Measurements from ENCODE around the gene CA10. TPM values are rescaled to one million over a fixed set of nuclear protein-coding genes. Genes with fewer than 3 reads are reported as not detected.

Gene CA10
- total RNA-seq, 1 experiment from 2014 or later = not detected

GRCh38 chr17:51707216-51707615 is 451.3 kb downstream of the CA10 start:
- H3K36me3 ChIP-seq = no peaks in the 10 kb centered on the region
- no peak overlapping the region for H3K27ac ChIP-seq
- H3K27me3 ChIP-seq (replicated peaks) = 0 out of 2 replicates have a peak, but pooled peaks cover 3% of the 10 kb centered on the region
- no peak overlapping the region for H3K4me3 ChIP-seq
- DNase-seq (ENCODE audit: low read depth in 1 of 2, low spot score in 2 of 2) = no peak
- no peaks in the 10 kb centered on the region for H3K9me3 ChIP-seq (replicated peaks)
- H3K4me1 ChIP-seq (replicated peaks) = no peaks in the 10 kb centered on the region

GRCh38 chr17:51706093-51706492 is 452.4 kb downstream of the CA10 start:
- 0 out of 2 replicates have a peak, but pooled peaks cover 3% of the 10 kb centered on the region for H3K27me3 ChIP-seq (replicated peaks)
- H3K27ac ChIP-seq = no peak overlapping the region
- no peaks in the 10 kb centered on the region for H3K9me3 ChIP-seq (replicated peaks)
- no peak overlapping the region for H3K4me3 ChIP-seq
- no peak for DNase-seq (ENCODE audit: low read depth in 1 of 2, low spot score in 2 of 2)
- no peaks in the 10 kb centered on the region for H3K4me1 ChIP-seq (replicated peaks)
- no peaks in the 10 kb centered on the region for H3K36me3 ChIP-seq

GRCh38 chr17:51703361-51704341 is 454.9 kb downstream of the CA10 start:
- H3K9me3 ChIP-seq (replicated peaks) = no peaks in the 10 kb centered on the region
- no peak overlapping the region for H3K27ac ChIP-seq
- DNase-seq (ENCODE audit: low read depth in 1 of 2, low spot score in 2 of 2) = no peak
- no peaks in the 10 kb centered on the region for H3K36me3 ChIP-seq
- H3K27me3 ChIP-seq (replicated peaks) = no peaks in the 10 kb centered on the region
- no peak overlapping the region for H3K4me3 ChIP-seq
- no peaks in the 10 kb centered on the region for H3K4me1 ChIP-seq (replicated peaks)

- H3K9me3 ChIP-seq (replicated peaks) = no peaks in the 10 kb centered on the region
- H3K36me3 ChIP-seq = no peaks in the 10 kb centered on the region
- H3K4me1 ChIP-seq (replicated peaks) = no peaks in the 10 kb centered on the region
- H3K4me3 ChIP-seq = no peak overlapping the region
- no peaks in the 10 kb centered on the region for H3K27me3 ChIP-seq (replicated peaks)
- DNase-seq (ENCODE audit: low read depth in 1 of 2, low spot score in 2 of 2) = no peak
- H3K27ac ChIP-seq = no peak overlapping the region
Observed at GRCh38 chr17:51702963-51703360, 455.6 kb downstream of the CA10 start.

GRCh38 chr17:51701501-51701900 is 457.0 kb downstream of the CA10 start:
- Histone ChIP-seq H3K9me3 (replicated peaks) (no peaks in the 10 kb centered on the region), H3K27ac (no peak overlapping the region), H3K4me1 (replicated peaks) (no peaks in the 10 kb centered on the region), H3K27me3 (replicated peaks) (no peaks in the 10 kb centered on the region), H3K36me3 (no peaks in the 10 kb centered on the region), H3K4me3 (no peak overlapping the region)
- DNase-seq (ENCODE audit: low read depth in 1 of 2, low spot score in 2 of 2) = no peak

- H3K4me1 ChIP-seq (replicated peaks) = no peaks in the 10 kb centered on the region
- H3K4me3 ChIP-seq = no peak overlapping the region
- no peak overlapping the region for H3K27ac ChIP-seq
- no peaks in the 10 kb centered on the region for H3K36me3 ChIP-seq
- H3K9me3 ChIP-seq (replicated peaks) = no peaks in the 10 kb centered on the region
- no peaks in the 10 kb centered on the region for H3K27me3 ChIP-seq (replicated peaks)
- no peak for DNase-seq (ENCODE audit: low read depth in 1 of 2, low spot score in 2 of 2)
Observed at GRCh38 chr17:51700011-51700760, 458.3 kb downstream of the CA10 start.

- H3K27ac ChIP-seq = no peak overlapping the region
- no peaks in the 10 kb centered on the region for H3K36me3 ChIP-seq
- no peaks in the 10 kb centered on the region for H3K4me1 ChIP-seq (replicated peaks)
- H3K4me3 ChIP-seq = no peak overlapping the region
- no peaks in the 10 kb centered on the region for H3K27me3 ChIP-seq (replicated peaks)
- DNase-seq (ENCODE audit: low read depth in 1 of 2, low spot score in 2 of 2) = no peak
- no peaks in the 10 kb centered on the region for H3K9me3 ChIP-seq (replicated peaks)
Observed at GRCh38 chr17:51699303-51699702, 459.2 kb downstream of the CA10 start.

GRCh38 chr17:51692917-51693316 is 465.6 kb downstream of the CA10 start:
- H3K36me3 ChIP-seq = no peaks in the 10 kb centered on the region

GRCh38 chr17:51687887-51688286 is 470.6 kb downstream of the CA10 start:
- no peak overlapping the region for H3K4me3 ChIP-seq
- 0 out of 2 replicates have a peak, but pooled peaks cover 2% of the 10 kb centered on the region for H3K9me3 ChIP-seq (replicated peaks)
- H3K27me3 ChIP-seq (replicated peaks) = 0 out of 2 replicates have a peak, but pooled peaks cover 6% of the 10 kb centered on the region
- no peak for DNase-seq (ENCODE audit: low read depth in 1 of 2, low spot score in 2 of 2)
- H3K36me3 ChIP-seq = no peaks in the 10 kb centered on the region
- no peak overlapping the region for H3K27ac ChIP-seq
- no peaks in the 10 kb centered on the region for H3K4me1 ChIP-seq (replicated peaks)

More at GRCh38 chr17:51692917-51693316, 465.6 kb downstream of the CA10 start:
- H3K4me3 ChIP-seq = no peak overlapping the region
- no peaks in the 10 kb centered on the region for H3K4me1 ChIP-seq (replicated peaks)
- H3K27ac ChIP-seq = no peak overlapping the region
- no peak for DNase-seq (ENCODE audit: low read depth in 1 of 2, low spot score in 2 of 2)
- no peaks in the 10 kb centered on the region for H3K27me3 ChIP-seq (replicated peaks)
- no peaks in the 10 kb centered on the region for H3K9me3 ChIP-seq (replicated peaks)

- no peak overlapping the region for H3K4me3 ChIP-seq
- H3K36me3 ChIP-seq = no peaks in the 10 kb centered on the region
- no peak overlapping the region for H3K27ac ChIP-seq
- H3K27me3 ChIP-seq (replicated peaks) = 0 out of 2 replicates have a peak, but pooled peaks cover 8% of the 10 kb centered on the region
- no peak for DNase-seq (ENCODE audit: low read depth in 1 of 2, low spot score in 2 of 2)
- 0 out of 2 replicates have a peak, but pooled peaks cover 2% of the 10 kb centered on the region for H3K9me3 ChIP-seq (replicated peaks)
- no peaks in the 10 kb centered on the region for H3K4me1 ChIP-seq (replicated peaks)
Observed at GRCh38 chr17:51685287-51685909, 473.1 kb downstream of the CA10 start.

- Histone ChIP-seq H3K27me3 (replicated peaks) (0 out of 2 replicates have a peak, but pooled peaks cover 8% of the 10 kb centered on the region), H3K4me3 (no peak overlapping the region), H3K9me3 (replicated peaks) (0 out of 2 replicates have a peak, but pooled peaks cover 2% of the 10 kb centered on the region), H3K36me3 (no peaks in the 10 kb centered on the region), H3K4me1 (replicated peaks) (no peaks in the 10 kb centered on the region), H3K27ac (no peak overlapping the region)
- no peak for DNase-seq (ENCODE audit: low read depth in 1 of 2, low spot score in 2 of 2)
Observed at GRCh38 chr17:51684214-51684613, 474.3 kb downstream of the CA10 start.

- no peak overlapping the region for H3K27ac ChIP-seq
- no peak for DNase-seq (ENCODE audit: low read depth in 1 of 2, low spot score in 2 of 2)
- H3K4me3 ChIP-seq = no peak overlapping the region
- 0 out of 2 replicates have a peak, but pooled peaks cover 8% of the 10 kb centered on the region for H3K27me3 ChIP-seq (replicated peaks)
- 0 out of 2 replicates have a peak, but pooled peaks cover 2% of the 10 kb centered on the region for H3K9me3 ChIP-seq (replicated peaks)
- H3K36me3 ChIP-seq = no peaks in the 10 kb centered on the region
- H3K4me1 ChIP-seq (replicated peaks) = no peaks in the 10 kb centered on the region
Observed at GRCh38 chr17:51683291-51683690, 475.2 kb downstream of the CA10 start.

- H3K4me3 ChIP-seq = no peak overlapping the region
- no peaks in the 10 kb centered on the region for H3K36me3 ChIP-seq
- H3K9me3 ChIP-seq (replicated peaks) = 0 out of 2 replicates have a peak, but pooled peaks cover 2% of the 10 kb centered on the region
- no peaks in the 10 kb centered on the region for H3K4me1 ChIP-seq (replicated peaks)
- no peak overlapping the region for H3K27ac ChIP-seq
- H3K27me3 ChIP-seq (replicated peaks) = 0 out of 2 replicates have a peak, but pooled peaks cover 8% of the 10 kb centered on the region
- DNase-seq (ENCODE audit: low read depth in 1 of 2, low spot score in 2 of 2) = no peak
Observed at GRCh38 chr17:51682115-51682514, 476.4 kb downstream of the CA10 start.
